HG03457 (cell line): Measurements from ENCODE around the gene PIP5K1A.

Experiments used
- ATAC-seq: cut with Tn5 transposase; IDR thresholded peaks from one replicate; pipeline ENCODE4 v1.9.1; 2021; ENCODE audit warnings: moderate number of reproducible peaks; ENCODE audit not compliant: unreplicated experiment

Gene PIP5K1A

DNA sequence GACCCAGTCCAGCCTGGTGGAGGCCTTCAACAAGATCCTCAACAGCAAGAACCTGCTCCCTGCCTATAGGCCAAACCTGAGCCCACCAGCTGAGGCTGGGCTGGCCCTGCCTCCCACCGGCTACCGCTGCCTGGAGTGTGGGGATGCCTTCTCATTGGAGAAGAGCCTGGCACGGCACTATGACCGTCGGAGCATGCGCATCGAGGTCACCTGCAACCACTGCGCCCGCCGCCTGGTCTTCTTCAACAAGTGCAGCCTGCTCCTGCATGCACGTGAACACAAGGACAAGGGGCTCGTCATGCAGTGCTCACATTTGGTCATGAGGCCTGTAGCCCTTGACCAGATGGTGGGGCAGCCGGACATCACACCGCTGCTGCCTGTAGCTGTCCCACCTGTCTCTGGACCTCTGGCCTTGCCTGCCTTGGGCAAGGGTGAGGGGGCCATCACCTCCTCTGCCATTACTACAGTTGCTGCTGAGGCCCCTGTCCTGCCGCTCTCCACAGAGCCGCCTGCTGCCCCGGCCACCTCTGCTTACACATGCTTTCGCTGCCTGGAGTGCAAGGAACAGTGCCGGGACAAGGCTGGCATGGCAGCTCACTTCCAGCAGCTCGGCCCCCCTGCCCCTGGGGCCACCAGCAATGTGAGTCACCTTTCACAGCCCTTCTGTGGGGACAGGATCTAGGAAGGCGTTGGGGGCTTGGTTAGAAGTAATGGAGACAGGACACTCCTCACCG is 89.6 kb downstream of the PIP5K1A start:
- ATAC-seq, result no peak

GRCh38 chr1:151288502-151288901 is 90.2 kb downstream of the PIP5K1A start:
- ATAC-seq, result no peak

GRCh38 chr1:151289080-151289935 is 91.0 kb downstream of the PIP5K1A start:
- ATAC-seq, result no peak

DNA sequence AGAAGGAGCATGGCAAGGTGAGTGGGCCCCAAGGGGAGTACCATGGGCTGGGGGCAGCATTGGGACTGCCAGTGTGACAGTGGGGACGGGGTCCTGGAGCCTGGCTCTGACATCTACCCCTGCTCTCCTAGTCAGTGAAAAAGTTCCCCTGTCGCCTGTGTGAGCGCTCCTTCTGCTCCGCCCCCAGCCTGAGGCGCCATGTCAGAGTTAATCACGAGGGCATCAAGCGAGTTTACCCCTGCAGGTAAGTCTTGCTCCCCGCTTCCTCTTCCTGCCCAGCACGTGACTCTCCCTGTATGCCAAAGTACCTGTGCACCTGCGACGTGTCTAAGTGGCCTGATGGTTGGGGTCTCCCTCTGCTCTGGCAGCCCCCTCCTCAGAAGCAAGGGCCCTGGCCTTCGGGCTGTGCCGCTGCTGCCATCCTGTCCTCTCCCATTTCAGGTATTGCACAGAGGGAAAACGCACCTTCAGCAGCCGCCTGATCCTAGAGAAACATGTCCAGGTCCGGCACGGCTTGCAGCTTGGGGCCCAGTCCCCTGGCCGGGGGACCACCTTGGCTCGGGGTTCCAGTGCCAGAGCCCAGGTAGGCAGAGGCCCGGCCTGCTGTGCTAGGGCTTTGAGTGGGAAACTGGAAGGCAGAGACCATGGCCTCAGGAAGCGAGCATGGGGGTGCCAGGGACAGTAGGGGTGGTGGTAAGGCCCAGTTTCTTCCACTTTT is 91.8 kb downstream of the PIP5K1A start:
- ATAC-seq, result no peak

DNA sequence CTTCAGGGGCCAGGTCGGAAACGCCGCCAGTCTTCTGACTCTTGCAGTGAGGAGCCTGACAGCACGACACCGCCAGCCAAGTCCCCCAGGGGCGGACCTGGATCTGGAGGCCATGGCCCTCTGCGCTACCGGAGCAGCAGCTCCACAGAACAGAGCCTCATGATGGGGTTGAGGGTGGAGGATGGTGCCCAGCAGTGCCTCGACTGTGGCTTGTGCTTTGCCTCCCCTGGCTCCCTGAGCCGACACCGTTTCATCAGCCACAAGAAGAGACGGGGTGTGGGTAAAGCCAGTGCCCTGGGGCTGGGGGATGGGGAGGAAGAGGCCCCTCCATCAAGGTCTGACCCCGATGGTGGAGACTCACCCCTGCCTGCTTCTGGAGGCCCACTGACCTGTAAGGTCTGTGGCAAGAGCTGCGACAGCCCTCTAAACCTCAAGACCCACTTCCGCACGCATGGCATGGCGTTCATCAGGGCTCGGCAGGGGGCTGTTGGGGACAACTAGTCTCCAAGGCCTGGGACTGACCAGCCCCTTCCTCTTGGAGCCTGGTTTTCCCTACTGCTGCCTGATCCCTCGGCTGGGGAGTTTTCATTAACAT is 92.5 kb downstream of the PIP5K1A start:
- ATAC-seq, result no peak

- no peak for ATAC-seq
Measured at GRCh38 chr1:151292207-151293030, 94.1 kb downstream of the PIP5K1A start.

DNA sequence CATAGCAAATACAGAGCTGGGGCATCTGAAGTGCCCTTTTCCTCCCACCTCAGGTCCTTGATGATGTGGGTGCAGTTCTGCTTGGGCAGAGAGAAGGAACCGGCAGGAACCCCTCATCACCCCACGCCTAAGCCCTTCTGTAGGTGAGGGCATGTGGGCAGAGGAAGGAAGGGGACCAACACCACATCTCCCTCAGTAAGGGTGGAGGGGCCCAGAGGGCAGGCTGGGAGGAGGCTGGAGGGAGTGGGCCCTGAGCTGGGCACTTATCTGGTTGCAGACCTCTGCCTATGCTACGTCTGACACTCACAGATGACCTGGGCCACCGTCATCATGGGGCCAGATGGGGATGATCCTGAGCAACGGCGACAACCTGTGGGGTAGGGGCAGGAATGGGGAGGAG is 94.7 kb downstream of the PIP5K1A start:
- ATAC-seq, result no peak

DNA sequence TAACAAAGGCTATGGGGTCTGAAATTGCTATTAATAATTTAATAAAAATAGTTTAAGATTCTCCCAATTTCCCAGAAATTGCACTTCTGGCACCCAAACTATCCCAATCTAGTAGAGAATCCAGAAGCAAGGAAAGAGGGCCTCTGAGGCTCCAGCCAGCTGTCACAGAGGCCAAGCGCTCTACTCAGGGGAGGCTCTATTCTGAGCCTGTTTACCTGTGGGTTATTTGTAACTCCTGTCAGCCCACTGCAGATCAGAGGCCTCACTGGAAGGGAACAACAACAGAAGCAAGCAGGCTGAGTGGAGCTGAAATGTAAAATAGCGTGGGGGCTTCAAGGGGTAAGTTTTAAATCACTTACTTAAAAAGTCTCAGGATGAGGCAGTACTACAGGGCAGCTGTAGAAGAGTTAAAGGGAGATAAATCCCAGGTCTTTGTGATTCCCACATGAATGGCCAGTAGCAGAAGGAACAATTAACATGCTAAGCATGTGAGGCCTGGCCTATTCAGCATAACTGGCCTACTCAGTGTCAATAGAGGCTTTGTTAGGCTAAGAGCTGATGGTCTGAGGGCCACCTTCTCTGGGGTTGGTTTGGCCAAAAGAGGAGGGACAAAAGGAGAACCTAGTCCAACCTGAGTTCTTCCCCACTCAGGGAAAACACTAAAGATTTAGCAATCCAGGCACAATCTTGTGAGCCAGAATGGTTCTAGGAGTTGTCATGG is 96.5 kb downstream of the PIP5K1A start:
- ATAC-seq, result no peak
